Measurements from ENCODE around the gene BORCS6. TPM values are rescaled to one million over a fixed set of nuclear protein-coding genes. Genes with fewer than 3 reads are reported as not detected.

The BORCS6 gene
- total RNA-seq, 1 donor from 2014 or later: 0.71 TPM

GRCh38 chr17:8155231-8155995 lies 34.6 kb downstream of the BORCS6 start:
- Mint-ChIP-seq H3K27me3 (ENCODE audit: insufficient read depth, low read depth) (peaks cover 7% of the 10 kb centered on the region), H3K27ac (no peak overlapping the region), H3K4me1 (peaks cover 24% of the 10 kb centered on the region), H3K36me3 (no peaks in the 10 kb centered on the region), H3K9me3 (no peaks in the 10 kb centered on the region), H3K4me3 (no peak overlapping the region)
- H3K9ac ChIP-seq: peak overlapping the region; percentile 2
- H3K4me2 ChIP-seq: peak overlapping the region; percentile 80
- no peak overlapping the region for H2AFZ ChIP-seq (replicated peaks)
- peaks cover 18% of the 10 kb centered on the region for H3K4me1 ChIP-seq
- H3K27me3 ChIP-seq: no peaks in the 10 kb centered on the region
- H3K27ac ChIP-seq: no peak overlapping the region
- peaks cover 66% of the 10 kb centered on the region for H3F3A ChIP-seq (ENCODE audit: low read depth)
- TF ChIP-seq CTCF (IDR thresholded peaks at IDR 0.05): no peak
- TF ChIP-seq EZH2 (IDR thresholded peaks at IDR 0.05): no peak
- TF ChIP-seq EZH2phosphoT487 (IDR thresholded peaks at IDR 0.05): no peak
- H4K20me1 ChIP-seq (ENCODE audit: low read depth): peaks cover 36% of the 10 kb centered on the region
- no peaks in the 10 kb centered on the region for H3K36me3 ChIP-seq
- no peaks in the 10 kb centered on the region for H3K79me2 ChIP-seq (ENCODE audit: low read depth)
- H3K4me3 ChIP-seq: peak overlapping the region; percentile 58
- peak; percentile 29 for DNase-seq (ENCODE audit: low spot score)
- no peaks in the 10 kb centered on the region for H3K9me3 ChIP-seq (ENCODE audit: low read depth)

- peaks cover 35% of the 10 kb centered on the region for H4K20me1 ChIP-seq (ENCODE audit: low read depth)
- H3K36me3 ChIP-seq: no peaks in the 10 kb centered on the region
- H2AFZ ChIP-seq (replicated peaks): peak overlapping the region; percentile 55
- no peaks in the 10 kb centered on the region for H3K36me3 Mint-ChIP-seq
- H3K9me3 Mint-ChIP-seq: no peaks in the 10 kb centered on the region
- peaks cover 21% of the 10 kb centered on the region for H3K4me1 Mint-ChIP-seq
- TF ChIP-seq EZH2phosphoT487 (IDR thresholded peaks at IDR 0.05) (no peak), EZH2 (IDR thresholded peaks at IDR 0.05) (peak; percentile 12), CTCF (IDR thresholded peaks at IDR 0.05) (no peak)
- H3K9ac ChIP-seq: no peak overlapping the region
- H3K27me3 Mint-ChIP-seq (ENCODE audit: insufficient read depth, low read depth): peaks cover 11% of the 10 kb centered on the region
- H3K9me3 ChIP-seq (ENCODE audit: low read depth): no peaks in the 10 kb centered on the region
- DNase-seq (ENCODE audit: low spot score): no peak
- H3K27ac Mint-ChIP-seq: peak overlapping the region; percentile 100
- H3K4me2 ChIP-seq: peak overlapping the region; percentile 80
- H3K27ac ChIP-seq: peak overlapping the region; percentile 8
- no peaks in the 10 kb centered on the region for H3K27me3 ChIP-seq
- no peak overlapping the region for H3K4me3 Mint-ChIP-seq
- H3K4me3 ChIP-seq: peak overlapping the region; percentile 46
- H3K79me2 ChIP-seq (ENCODE audit: low read depth): no peaks in the 10 kb centered on the region
- peaks cover 18% of the 10 kb centered on the region for H3K4me1 ChIP-seq
- peaks cover 66% of the 10 kb centered on the region for H3F3A ChIP-seq (ENCODE audit: low read depth)
Observed at GRCh38 chr17:8154608-8155155, 35.3 kb downstream of the BORCS6 start.

DNA sequence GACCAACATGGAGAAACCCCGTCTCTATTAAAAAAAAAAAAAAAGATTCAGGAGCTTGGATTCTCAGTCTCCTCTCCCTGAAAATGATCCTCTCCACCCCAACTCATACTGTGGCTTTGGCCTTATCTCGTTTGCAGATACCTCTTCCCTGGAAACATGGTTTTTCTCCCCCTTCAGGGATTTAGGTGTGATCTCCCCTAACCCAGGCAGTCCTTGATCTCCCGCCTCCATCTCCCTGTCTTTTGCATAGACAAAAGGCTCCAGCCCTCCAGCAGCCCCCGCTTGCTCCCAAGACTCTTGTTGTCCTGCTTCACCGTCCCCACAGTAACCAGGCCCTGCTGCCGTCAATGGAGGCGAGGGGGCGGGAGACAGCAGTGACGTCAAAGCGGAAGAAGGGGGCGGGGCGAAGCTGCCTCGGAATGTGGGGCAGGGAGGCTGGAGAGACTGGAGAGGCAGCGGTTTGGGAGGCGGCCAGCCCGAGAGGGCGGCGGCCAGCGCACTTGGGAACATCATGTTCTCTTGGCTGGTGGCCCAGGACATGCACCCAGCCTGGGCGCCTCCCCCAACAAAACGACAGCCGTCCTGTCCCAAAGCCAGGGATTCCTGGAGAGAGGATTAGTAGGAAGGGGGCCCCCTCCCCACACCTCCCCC lies 35.9 kb downstream of the BORCS6 start:
- Histone ChIP-seq H3K27me3 (no peaks in the 10 kb centered on the region), H3K79me2 (ENCODE audit: low read depth) (no peaks in the 10 kb centered on the region), H3K9ac (no peak overlapping the region), H3K27ac (peak overlapping the region; percentile 8), H3F3A (ENCODE audit: low read depth) (peaks cover 66% of the 10 kb centered on the region), H3K9me3 (ENCODE audit: low read depth) (no peaks in the 10 kb centered on the region), H2AFZ (replicated peaks) (peak overlapping the region; percentile 55), H4K20me1 (ENCODE audit: low read depth) (peaks cover 29% of the 10 kb centered on the region), H3K4me2 (peak overlapping the region; percentile 80), H3K36me3 (no peaks in the 10 kb centered on the region), H3K4me1 (peaks cover 18% of the 10 kb centered on the region), H3K4me3 (peak overlapping the region; percentile 46)
- DNase-seq (ENCODE audit: low spot score): peak; percentile 96
- Mint-ChIP-seq H3K4me1 (peaks cover 21% of the 10 kb centered on the region), H3K27me3 (ENCODE audit: insufficient read depth, low read depth) (peaks cover 13% of the 10 kb centered on the region), H3K36me3 (no peaks in the 10 kb centered on the region), H3K4me3 (no peak overlapping the region), H3K27ac (peak overlapping the region; percentile 100), H3K9me3 (no peaks in the 10 kb centered on the region)
- TF ChIP-seq CTCF (IDR thresholded peaks at IDR 0.05) (no peak), EZH2 (IDR thresholded peaks at IDR 0.05) (no peak), EZH2phosphoT487 (IDR thresholded peaks at IDR 0.05) (no peak)

All from neural progenitor cell (in vitro differentiated cells).